Vagina (tissue), 2 donors: ENCODE data around the gene SLC25A26.

Experiments used
- CTCF ChIP-seq, 3 experiments: fragments of 450-650 bp in 2 of 3; fragments of 200-600 bp in 1 of 3; sonication (generic) in 1 of 3; IDR thresholded peaks; one replicate each; pipeline ENCODE4 v1.5.1; 2017 to 2019; ENCODE audit warnings: antibody characterized with exemption in 3 of 3, mild to moderate bottlenecking in 2 of 3, moderate library complexity in 2 of 3
- POLR2A ChIP-seq, 2 donors: fragments of 450-650 bp; IDR thresholded peaks; one replicate each; pipeline ENCODE4 v1.6.1; 2017; ENCODE audit warnings: antibody characterized with exemption in 2 of 2, mild to moderate bottlenecking in 2 of 2, moderate library complexity in 2 of 2
- POLR2AphosphoS5 ChIP-seq, 2 donors: sonication (generic); formaldehyde crosslinking; IDR thresholded peaks; one replicate each; pipeline ENCODE4 v1.9.0; 2017; ENCODE audit warnings: antibody characterized with exemption in 2 of 2, mild to moderate bottlenecking in 2 of 2, low read depth in 1 of 2; ENCODE audit not compliant: insufficient read depth in 1 of 2

GRCh38 chr3:66426135-66426534 lies 205.3 kb downstream of the SLC25A26 start:
- TF ChIP-seq CTCF (IDR thresholded peaks at IDR 0.05) (no peak), POLR2AphosphoS5 (IDR thresholded peaks at IDR 0.05; ENCODE audit: insufficient read depth in 1 of 2, low read depth in 1 of 2) (no peak), POLR2A (IDR thresholded peaks at IDR 0.05) (no peak)
